ENCODE measurements around the gene MMEL1. TPM values are rescaled to one million over a fixed set of nuclear protein-coding genes. Genes with fewer than 3 reads are reported as not detected.

MMEL1 gene
- polyA plus RNA-seq, 1 donor from 2014 or later = 5.2 TPM

DNA sequence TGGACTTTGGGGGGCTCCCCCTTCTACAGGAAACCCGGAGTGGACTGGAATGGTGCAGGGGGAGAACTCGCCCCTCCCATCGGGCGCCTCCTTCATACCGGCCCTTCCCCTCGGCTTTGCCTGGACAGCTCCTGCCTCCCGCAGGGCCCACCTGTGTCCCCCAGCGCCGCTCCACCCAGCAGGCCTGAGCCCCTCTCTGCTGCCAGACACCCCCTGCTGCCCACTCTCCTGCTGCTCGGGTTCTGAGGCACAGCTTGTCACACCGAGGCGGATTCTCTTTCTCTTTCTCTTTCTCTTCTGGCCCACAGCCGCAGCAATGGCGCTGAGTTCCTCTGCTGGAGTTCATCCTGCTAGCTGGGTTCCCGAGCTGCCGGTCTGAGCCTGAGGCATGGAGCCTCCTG, 76.5 kb downstream of the MMEL1 start, which contains the start of gene TNFRSF14:
TSS of gene TNFRSF14 (plus strand) at position 95 of the 401 bp plus-strand sequence. CDS start at position 389, 294 bp downstream.
- Histone ChIP-seq H3K4me2 (ENCODE audit: low read length) (no peak within 1 kb of the TSS), H3K9ac (ENCODE audit: low read length) (no peak within 1 kb of the TSS), H3K79me2 (replicated peaks; ENCODE audit: insufficient read depth, low read length) (no peaks in the 10 kb centered on the region), H3F3A (ENCODE audit: insufficient read depth, low read length, poor library complexity, severe bottlenecking) (no peaks in the 10 kb centered on the region), H4K20me1 (ENCODE audit: insufficient read depth) (no peaks in the 10 kb centered on the region), H2AFZ (ENCODE audit: low read depth, low read length) (no peak within 1 kb of the TSS), H3K4me3 (ENCODE audit: low read length) (no peak within 1 kb of the TSS), H3K36me3 (ENCODE audit: insufficient read depth, low read length) (no peaks in the 10 kb centered on the region), H3K27ac (ENCODE audit: low read length) (no peak within 1 kb of the TSS), H3K9me2 (ENCODE audit: insufficient read depth, low read length) (no peaks in the 10 kb centered on the region), H3K27me3 (ENCODE audit: insufficient read depth, low read depth, low read length) (no peaks in the 10 kb centered on the region), H3K9me3 (ENCODE audit: low read length) (no peaks in the 10 kb centered on the region)
- no peak for TF ChIP-seq POLR2AphosphoS5 (IDR thresholded peaks at IDR 0.05)
- no peak for TF ChIP-seq MXI1 (conservative IDR thresholded peaks at IDR 0.05; ENCODE audit: poor library complexity, severe bottlenecking)
- TF ChIP-seq RAD21 (conservative IDR thresholded peaks at IDR 0.05) = no peak
- TF ChIP-seq, protein P1, sequence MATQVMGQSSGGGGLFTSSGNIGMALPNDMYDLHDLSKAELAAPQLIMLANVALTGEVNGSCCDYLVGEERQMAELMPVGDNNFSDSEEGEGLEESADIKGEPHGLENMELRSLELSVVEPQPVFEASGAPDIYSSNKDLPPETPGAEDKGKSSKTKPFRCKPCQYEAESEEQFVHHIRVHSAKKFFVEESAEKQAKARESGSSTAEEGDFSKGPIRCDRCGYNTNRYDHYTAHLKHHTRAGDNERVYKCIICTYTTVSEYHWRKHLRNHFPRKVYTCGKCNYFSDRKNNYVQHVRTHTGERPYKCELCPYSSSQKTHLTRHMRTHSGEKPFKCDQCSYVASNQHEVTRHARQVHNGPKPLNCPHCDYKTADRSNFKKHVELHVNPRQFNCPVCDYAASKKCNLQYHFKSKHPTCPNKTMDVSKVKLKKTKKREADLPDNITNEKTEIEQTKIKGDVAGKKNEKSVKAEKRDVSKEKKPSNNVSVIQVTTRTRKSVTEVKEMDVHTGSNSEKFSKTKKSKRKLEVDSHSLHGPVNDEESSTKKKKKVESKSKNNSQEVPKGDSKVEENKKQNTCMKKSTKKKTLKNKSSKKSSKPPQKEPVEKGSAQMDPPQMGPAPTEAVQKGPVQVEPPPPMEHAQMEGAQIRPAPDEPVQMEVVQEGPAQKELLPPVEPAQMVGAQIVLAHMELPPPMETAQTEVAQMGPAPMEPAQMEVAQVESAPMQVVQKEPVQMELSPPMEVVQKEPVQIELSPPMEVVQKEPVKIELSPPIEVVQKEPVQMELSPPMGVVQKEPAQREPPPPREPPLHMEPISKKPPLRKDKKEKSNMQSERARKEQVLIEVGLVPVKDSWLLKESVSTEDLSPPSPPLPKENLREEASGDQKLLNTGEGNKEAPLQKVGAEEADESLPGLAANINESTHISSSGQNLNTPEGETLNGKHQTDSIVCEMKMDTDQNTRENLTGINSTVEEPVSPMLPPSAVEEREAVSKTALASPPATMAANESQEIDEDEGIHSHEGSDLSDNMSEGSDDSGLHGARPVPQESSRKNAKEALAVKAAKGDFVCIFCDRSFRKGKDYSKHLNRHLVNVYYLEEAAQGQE (IDR thresholded peaks at IDR 0.05; ENCODE audit: borderline replicate concordance) = no peak
- TF ChIP-seq EP300 (conservative IDR thresholded peaks at IDR 0.05; ENCODE audit: poor library complexity, severe bottlenecking) = no peak
- TF ChIP-seq SMC3 (conservative IDR thresholded peaks at IDR 0.05; ENCODE audit: poor library complexity) = no peak
- TF ChIP-seq TAF1 (IDR thresholded peaks at IDR 0.05; ENCODE audit: low read depth) = no peak
- TF ChIP-seq, protein P2, sequence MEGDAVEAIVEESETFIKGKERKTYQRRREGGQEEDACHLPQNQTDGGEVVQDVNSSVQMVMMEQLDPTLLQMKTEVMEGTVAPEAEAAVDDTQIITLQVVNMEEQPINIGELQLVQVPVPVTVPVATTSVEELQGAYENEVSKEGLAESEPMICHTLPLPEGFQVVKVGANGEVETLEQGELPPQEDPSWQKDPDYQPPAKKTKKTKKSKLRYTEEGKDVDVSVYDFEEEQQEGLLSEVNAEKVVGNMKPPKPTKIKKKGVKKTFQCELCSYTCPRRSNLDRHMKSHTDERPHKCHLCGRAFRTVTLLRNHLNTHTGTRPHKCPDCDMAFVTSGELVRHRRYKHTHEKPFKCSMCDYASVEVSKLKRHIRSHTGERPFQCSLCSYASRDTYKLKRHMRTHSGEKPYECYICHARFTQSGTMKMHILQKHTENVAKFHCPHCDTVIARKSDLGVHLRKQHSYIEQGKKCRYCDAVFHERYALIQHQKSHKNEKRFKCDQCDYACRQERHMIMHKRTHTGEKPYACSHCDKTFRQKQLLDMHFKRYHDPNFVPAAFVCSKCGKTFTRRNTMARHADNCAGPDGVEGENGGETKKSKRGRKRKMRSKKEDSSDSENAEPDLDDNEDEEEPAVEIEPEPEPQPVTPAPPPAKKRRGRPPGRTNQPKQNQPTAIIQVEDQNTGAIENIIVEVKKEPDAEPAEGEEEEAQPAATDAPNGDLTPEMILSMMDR (IDR thresholded peaks at IDR 0.05; ENCODE audit: poor library complexity, severe bottlenecking) = no peak
- no peak for TF ChIP-seq EZH2 (IDR thresholded peaks at IDR 0.05; ENCODE audit: borderline replicate concordance, insufficient read depth, low read length, poor library complexity, severe bottlenecking)

DNA sequence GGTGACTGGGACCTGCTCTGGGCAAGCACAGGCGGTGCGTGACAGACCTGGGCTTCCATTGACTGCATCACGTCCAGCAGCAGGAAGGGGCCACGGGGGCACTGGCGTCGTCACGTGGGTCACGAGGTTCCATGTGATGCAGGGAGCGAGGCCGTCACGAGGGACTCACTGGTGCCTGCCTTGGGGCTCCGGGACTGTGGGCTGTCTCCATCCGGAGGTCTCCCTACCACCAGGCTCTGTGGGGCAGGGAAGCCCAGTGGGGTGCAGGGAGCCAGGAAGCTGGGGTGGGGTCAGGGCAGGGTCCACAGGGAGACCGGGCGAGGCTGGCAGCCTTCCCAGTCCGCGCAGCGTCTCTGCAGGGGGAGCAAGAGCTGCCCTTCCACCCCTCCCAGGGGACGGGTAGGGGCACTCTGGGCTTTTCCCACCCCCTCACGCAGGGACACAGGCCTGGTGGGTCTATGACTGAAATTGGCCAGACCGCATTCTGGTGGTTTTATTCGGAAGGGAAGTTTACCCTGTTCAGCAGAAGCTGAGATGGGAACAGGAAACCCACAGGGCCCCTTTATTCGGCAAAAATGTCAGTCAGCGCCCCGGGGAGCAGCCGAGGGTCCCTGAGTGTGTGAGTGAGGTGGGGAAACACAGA, 77.1 kb downstream of the MMEL1 start:
- Histone ChIP-seq H3K79me2 (replicated peaks; ENCODE audit: insufficient read depth, low read length) (no peaks in the 10 kb centered on the region), H4K20me1 (ENCODE audit: insufficient read depth) (no peaks in the 10 kb centered on the region), H3K4me2 (ENCODE audit: low read length) (no peak overlapping the region), H3K4me3 (ENCODE audit: low read length) (no peak overlapping the region), H3K9me2 (ENCODE audit: insufficient read depth, low read length) (no peaks in the 10 kb centered on the region), H3K36me3 (ENCODE audit: insufficient read depth, low read length) (no peaks in the 10 kb centered on the region), H3F3A (ENCODE audit: insufficient read depth, low read length, poor library complexity, severe bottlenecking) (no peaks in the 10 kb centered on the region), H3K27me3 (ENCODE audit: insufficient read depth, low read depth, low read length) (no peaks in the 10 kb centered on the region), H2AFZ (ENCODE audit: low read depth, low read length) (no peak overlapping the region), H3K27ac (ENCODE audit: low read length) (no peak overlapping the region), H3K9ac (ENCODE audit: low read length) (no peak overlapping the region), H3K9me3 (ENCODE audit: low read length) (no peaks in the 10 kb centered on the region)
- TF ChIP-seq POLR2AphosphoS5 (IDR thresholded peaks at IDR 0.05) (no peak), SMC3 (conservative IDR thresholded peaks at IDR 0.05; ENCODE audit: poor library complexity) (no peak), RAD21 (conservative IDR thresholded peaks at IDR 0.05) (no peak), MXI1 (conservative IDR thresholded peaks at IDR 0.05; ENCODE audit: poor library complexity, severe bottlenecking) (no peak), EZH2 (IDR thresholded peaks at IDR 0.05; ENCODE audit: borderline replicate concordance, insufficient read depth, low read length, poor library complexity, severe bottlenecking) (no peak), EP300 (conservative IDR thresholded peaks at IDR 0.05; ENCODE audit: poor library complexity, severe bottlenecking) (no peak), TAF1 (IDR thresholded peaks at IDR 0.05; ENCODE audit: low read depth) (no peak)
- TF ChIP-seq, protein P2 (IDR thresholded peaks at IDR 0.05; ENCODE audit: poor library complexity, severe bottlenecking) = no peak
- TF ChIP-seq, protein P1 (IDR thresholded peaks at IDR 0.05; ENCODE audit: borderline replicate concordance) = no peak
